ENCODE data around the gene NBL1.

The NBL1 gene

GRCh38 chr1:19672237-19672636 is 28.1 kb downstream of the NBL1 start:
- DNase-seq = no peak

- no peak for DNase-seq
These were observed 31.7 kb downstream of the NBL1 start for GRCh38 chr1:19675797-19676196.

GRCh38 chr1:19676438-19676922 is 32.4 kb downstream of the NBL1 start:
- no peak for DNase-seq

- no peak for DNase-seq
These were observed 34.4 kb downstream of the NBL1 start for GRCh38 chr1:19678493-19678892.

- no peak for DNase-seq
These were observed 34.9 kb downstream of the NBL1 start for GRCh38 chr1:19678931-19679453.

GRCh38 chr1:19679691-19680090 is 35.6 kb downstream of the NBL1 start:
- no peak for DNase-seq

GRCh38 chr1:19680644-19681043 is 36.5 kb downstream of the NBL1 start:
- DNase-seq = no peak

- no peak for DNase-seq
These were observed 38.1 kb downstream of the NBL1 start for GRCh38 chr1:19682257-19682656.

- no peak for DNase-seq
These were observed 38.8 kb downstream of the NBL1 start for GRCh38 chr1:19682901-19683300.

- no peak for DNase-seq
These were observed 39.2 kb downstream of the NBL1 start for GRCh38 chr1:19683351-19683750.

GRCh38 chr1:19684677-19685076 is 40.6 kb downstream of the NBL1 start:
- no peak for DNase-seq

GRCh38 chr1:19685994-19686393 is 41.9 kb downstream of the NBL1 start:
- DNase-seq = no peak

- no peak for DNase-seq
These were observed 43.3 kb downstream of the NBL1 start for GRCh38 chr1:19687414-19687813.

GRCh38 chr1:19688041-19688842 is 44.1 kb downstream of the NBL1 start:
- DNase-seq = peak in 1 of 2 experiments; percentile 44

GRCh38 chr1:19689085-19689757 is 45.1 kb downstream of the NBL1 start:
- no peak for DNase-seq

- no peak for DNase-seq
These were observed 45.7 kb downstream of the NBL1 start for GRCh38 chr1:19689856-19690255.

GRCh38 chr1:19690342-19690741 is 46.2 kb downstream of the NBL1 start:
- no peak for DNase-seq

- DNase-seq = no peak
These were observed 50.2 kb downstream of the NBL1 start for GRCh38 chr1:19694298-19694697.

- no peak for DNase-seq
These were observed 51.7 kb downstream of the NBL1 start for GRCh38 chr1:19695772-19696171.

- no peak for DNase-seq
These were observed 52.7 kb downstream of the NBL1 start for GRCh38 chr1:19696820-19697219.

- DNase-seq = no peak
These were observed 54.1 kb downstream of the NBL1 start for GRCh38 chr1:19698181-19698580.

- DNase-seq = no peak
These were observed 56.1 kb downstream of the NBL1 start for GRCh38 chr1:19700079-19700777.

GRCh38 chr1:19703280-19703679 is 59.2 kb downstream of the NBL1 start:
- DNase-seq = no peak
